G401 (cell line): ENCODE measurements around the gene FIZ1. TPM values are rescaled to one million over a fixed set of nuclear protein-coding genes. Genes with fewer than 3 reads are reported as not detected.

ENCODE experiments used
- DNase-seq: peaks from one replicate; pipeline ENCODE4 v3.0.0-alpha.2; 2015; ENCODE audit warnings: low spot score
- in situ Hi-C: cut with HindIII; loops from 2 replicates; pipeline ENCODE4 v1.10.0; 2016; ENCODE audit warnings: low sequenced_read_pairs, mixed read lengths
- total RNA-seq: library from RNA; depleted of rRNA; stranded (reverse); fragments of >200 nt; shearing (Covaris generic); gene quantifications from 2 replicates; pipeline ENCODE4 v1.2.3, GENCODE V29; 2014; rRNA removed

The FIZ1 gene
- total RNA-seq, 1 experiment from 2014 or later = 7.7 TPM

GRCh38 chr19:55550321-55550650 lies 49.0 kb downstream of the FIZ1 start:
- DNase-seq = no peak
- in situ Hi-C loops = no loop called here

- DNase-seq = peak; percentile 65
Measured at GRCh38 chr19:55549500-55550320, 49.6 kb downstream of the FIZ1 start.

DNA sequence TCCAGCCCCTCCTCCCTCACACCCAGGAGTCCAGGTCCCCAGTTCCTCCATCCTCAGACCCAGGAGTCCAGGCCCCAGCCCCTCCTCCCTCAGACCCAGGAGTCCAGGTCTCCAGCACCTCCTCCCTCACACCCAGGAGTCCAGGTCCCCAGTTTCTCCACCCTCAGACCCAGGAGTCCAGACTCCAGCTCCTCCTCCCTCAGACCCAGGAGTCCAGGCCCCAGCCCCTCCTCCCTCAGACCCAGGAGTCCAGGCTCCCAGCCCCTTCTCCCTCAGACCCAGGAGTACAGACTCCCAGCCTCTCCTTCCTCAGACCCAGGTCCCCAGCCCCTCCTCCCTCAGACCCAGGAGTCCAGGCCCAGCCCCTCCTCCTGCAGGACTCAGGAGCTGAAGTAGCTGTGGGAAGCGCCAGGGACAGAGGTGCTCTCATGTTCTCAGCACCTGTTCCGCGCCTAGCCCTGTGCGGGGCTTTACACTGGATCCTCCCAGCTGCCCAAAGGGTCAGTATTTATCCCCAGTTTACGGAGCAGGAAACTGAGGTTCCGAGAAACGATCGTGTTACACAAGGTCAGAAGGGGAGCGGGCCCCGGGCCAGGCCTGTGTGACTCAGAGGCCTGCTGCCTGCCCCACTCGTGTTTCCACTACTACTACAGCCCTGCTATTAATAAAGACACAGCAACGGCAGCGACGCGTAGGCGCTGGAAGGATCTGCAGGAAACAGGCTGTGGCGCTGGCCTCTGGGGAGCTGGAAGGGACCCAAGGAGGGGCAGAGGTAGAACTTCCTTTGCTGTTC lies 52.3 kb downstream of the FIZ1 start:
- in situ Hi-C loops = no loop called here
- no peak for DNase-seq

More at GRCh38 chr19:55549500-55550320, 49.6 kb downstream of the FIZ1 start:
- in situ Hi-C loops = no loop called here

DNA sequence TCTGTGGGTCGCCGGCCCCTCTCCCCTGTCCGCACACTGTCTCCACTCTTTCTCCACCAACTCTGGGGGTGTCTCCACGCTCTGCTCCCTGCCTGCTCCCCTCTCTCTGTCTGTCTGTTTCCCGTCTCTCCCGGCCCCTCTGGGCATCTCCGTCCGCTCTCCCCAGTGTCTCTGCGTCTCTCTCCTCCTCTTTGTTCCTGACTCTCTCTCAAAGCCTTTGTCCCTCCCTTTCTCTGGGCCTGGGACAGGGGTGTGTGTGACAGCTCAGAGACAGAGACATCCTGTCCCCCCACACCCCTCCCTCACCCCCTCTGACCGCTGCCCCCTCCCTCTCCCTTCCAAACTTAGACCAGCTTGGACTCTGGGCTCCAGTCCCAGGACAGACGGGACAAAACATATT lies 53.3 kb downstream of the FIZ1 start:
- no peak for DNase-seq
- in situ Hi-C loops = no loop called here

- DNase-seq = no peak
- in situ Hi-C loops = no loop called here
Measured at GRCh38 chr19:55545443-55545842, 53.9 kb downstream of the FIZ1 start, which contains the start of gene SBK3. SBK3 (minus strand) TSS chr19:55545543; CDS start chr19:55545543, 0 bp downstream.

GRCh38 chr19:55544776-55545439 lies 54.4 kb downstream of the FIZ1 start:
- no peak for DNase-seq
- in situ Hi-C loops = no loop called here

DNA sequence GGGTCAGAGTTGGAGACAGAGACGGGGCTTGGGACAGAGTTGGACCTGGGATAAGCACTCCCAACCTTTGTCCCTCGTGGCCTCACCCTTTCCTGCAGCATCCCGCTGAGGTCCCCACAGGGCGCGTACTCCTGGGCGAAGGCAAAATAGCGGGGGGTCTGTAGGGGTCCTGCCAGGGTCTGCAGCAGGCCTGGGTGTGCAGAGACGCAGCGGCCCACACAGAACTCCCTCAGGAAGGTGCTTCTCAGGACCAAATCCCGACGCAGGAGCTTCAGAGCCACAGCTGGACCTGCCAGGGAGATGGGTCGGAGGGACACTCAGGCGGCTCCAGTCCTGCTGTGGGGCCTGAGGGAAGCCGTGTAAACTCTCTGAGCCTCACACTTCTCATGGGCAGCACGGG lies 55.3 kb downstream of the FIZ1 start:
- in situ Hi-C loops = no loop called here
- no peak for DNase-seq

DNA sequence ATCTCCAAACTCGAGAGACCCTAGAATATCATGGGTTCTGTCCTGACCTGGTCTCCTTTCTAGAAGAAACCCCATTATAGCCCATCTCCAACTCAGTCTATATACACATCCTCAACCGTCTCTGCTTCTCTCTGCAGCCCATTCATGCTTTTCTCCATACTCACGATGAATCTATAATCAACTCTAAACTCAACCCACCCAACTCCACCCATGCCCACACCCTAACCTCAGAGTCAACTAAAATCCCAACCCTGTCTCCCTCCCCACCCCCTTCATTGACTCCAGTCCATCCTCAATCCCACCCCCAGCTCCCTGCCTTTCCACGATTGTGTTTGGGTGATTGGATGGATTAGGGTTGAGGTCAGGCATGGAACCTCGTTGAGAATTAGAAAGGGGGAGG lies 55.8 kb downstream of the FIZ1 start:
- no peak for DNase-seq
- in situ Hi-C loops = no loop called here

DNA sequence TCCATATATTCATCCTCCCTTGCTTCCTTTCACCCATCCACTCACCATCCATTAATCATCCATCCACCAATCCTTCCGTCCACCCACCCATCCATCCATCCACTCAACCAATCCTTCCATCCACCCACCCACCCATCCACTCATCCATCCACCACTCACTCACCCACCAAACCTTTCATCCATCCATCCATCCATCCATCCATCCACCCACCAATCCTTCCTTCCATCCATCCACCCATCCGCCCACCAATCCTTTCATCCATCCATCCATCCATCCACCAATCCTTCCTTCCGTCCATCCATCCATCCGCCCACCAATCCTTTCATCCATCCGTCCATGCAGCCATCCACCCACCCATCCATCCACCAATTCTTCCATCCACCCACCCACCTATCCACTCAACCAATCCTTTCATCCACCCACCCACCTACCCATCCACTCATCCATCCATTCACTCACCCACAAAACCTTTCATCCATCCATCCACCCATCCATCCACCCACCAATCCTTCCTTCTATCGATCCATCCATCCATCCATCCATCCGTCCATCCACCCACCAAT lies 56.9 kb downstream of the FIZ1 start:
- DNase-seq = no peak
- in situ Hi-C loops = no loop called here

Other genes starting within 250 kb of the FIZ1 start
- 5.8 TPM in 2 replicates for gene COX6B2, start 244.8 kb downstream of the FIZ1 start, total RNA-seq
- gene GARIN5B, start 236.3 kb downstream of the FIZ1 start, total RNA-seq = not detected in 2 replicates
- gene IL11, start 229.1 kb downstream of the FIZ1 start, total RNA-seq = 6.5 and 8.4 TPM in 2 replicates
- 4.0 and 14.0 TPM in 2 replicates for gene TMEM190, start 222.7 kb downstream of the FIZ1 start, total RNA-seq
- 0.55 TPM in 1 of 2 replicates, not detected in the other for gene TMEM238, start 215.2 kb downstream of the FIZ1 start, total RNA-seq
- 236 and 319 TPM in 2 replicates for gene RPL28, start 213.6 kb downstream of the FIZ1 start, total RNA-seq
- gene UBE2S, start 191.7 kb downstream of the FIZ1 start, total RNA-seq = 329 and 348 TPM in 2 replicates
- gene SHISA7, start 156.2 kb downstream of the FIZ1 start, total RNA-seq = not detected in 2 replicates
- 186 and 197 TPM in 2 replicates for gene ISOC2, start 137.9 kb downstream of the FIZ1 start, total RNA-seq
- not detected in 2 replicates for gene C19orf85, start 134.8 kb downstream of the FIZ1 start, total RNA-seq
- 13.3 and 27.6 TPM in 2 replicates for gene ZNF628, start 122.9 kb downstream of the FIZ1 start, total RNA-seq
- 143 and 157 TPM in 2 replicates for gene NAT14, start 114.3 kb downstream of the FIZ1 start, total RNA-seq
- gene SSC5D, start 111.1 kb downstream of the FIZ1 start, total RNA-seq = 2.5 and 9.4 TPM in 2 replicates
- 1.9 and 3.6 TPM in 2 replicates for gene SBK2, start 62.4 kb downstream of the FIZ1 start, total RNA-seq
- gene SBK3, start 54.0 kb downstream of the FIZ1 start, total RNA-seq = 0.31 and 0.37 TPM in 2 replicates
- gene ZNF579, start 18.7 kb downstream of the FIZ1 start, total RNA-seq = 10.0 and 16.2 TPM in 2 replicates
- 8.4 and 19.8 TPM in 2 replicates for gene ZNF524, start 771 bp upstream of the FIZ1 start, total RNA-seq
- 1.6 and 1.7 TPM in 2 replicates for gene ZNF865, start 6.1 kb upstream of the FIZ1 start, total RNA-seq
- gene ZNF784, start 25.0 kb upstream of the FIZ1 start, total RNA-seq = 6.8 and 21.0 TPM in 2 replicates
- gene ZNF580, start 41.5 kb upstream of the FIZ1 start, total RNA-seq = 5.1 and 17.4 TPM in 2 replicates
- gene ZNF581, start 44.1 kb upstream of the FIZ1 start, total RNA-seq = 31.0 and 53.7 TPM in 2 replicates
- gene CCDC106, start 48.7 kb upstream of the FIZ1 start, total RNA-seq = 24.9 and 29.0 TPM in 2 replicates
- gene U2AF2, start 55.5 kb upstream of the FIZ1 start, total RNA-seq = 239 and 262 TPM in 2 replicates
- gene EPN1, start 75.7 kb upstream of the FIZ1 start, total RNA-seq = 40.6 and 89.1 TPM in 2 replicates
- gene NLRP9, start 138.9 kb upstream of the FIZ1 start, total RNA-seq = not detected in 2 replicates
- 0.49 and 3.1 TPM in 2 replicates for gene RFPL4A, start 159.6 kb upstream of the FIZ1 start, total RNA-seq
- 0.17 and 0.18 TPM in 2 replicates for gene RFPL4AL1, start 169.6 kb upstream of the FIZ1 start, total RNA-seq
- 1.4 and 1.6 TPM in 2 replicates for gene NLRP11, start 232.5 kb upstream of the FIZ1 start, total RNA-seq
- gene NLRP4, start 237.0 kb upstream of the FIZ1 start, total RNA-seq = 0.07 TPM in 1 of 2 replicates, not detected in the other